Inferior parietal cortex (tissue), 1 donor: Measurements from ENCODE around the gene IRF4.

Experiments used
- DNase-seq: peaks from one replicate; pipeline ENCODE4 v3.0.0-alpha.2; 2016; ENCODE audit errors: extremely low spot score

The IRF4 gene

DNA sequence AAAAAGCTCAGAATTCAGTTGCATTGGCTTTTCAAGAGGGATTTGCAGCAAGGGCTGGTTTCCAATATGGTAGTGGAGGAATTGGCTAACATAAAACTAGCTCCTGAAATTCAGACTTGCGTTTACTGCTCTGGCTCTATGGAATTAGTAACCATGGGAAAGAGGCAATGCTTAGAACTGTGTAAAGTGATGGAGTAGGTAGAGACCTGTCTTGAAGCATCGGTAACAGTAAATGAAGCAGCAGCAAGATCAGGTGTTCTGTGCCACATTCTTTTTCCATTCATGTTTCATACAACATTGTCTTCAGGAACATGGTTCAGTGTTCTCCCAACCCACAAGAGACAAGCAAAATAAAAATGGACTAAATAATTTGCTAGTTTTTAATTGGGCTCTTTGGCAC is 6.5 kb downstream of the IRF4 start:
- DNase-seq = no peak

DNA sequence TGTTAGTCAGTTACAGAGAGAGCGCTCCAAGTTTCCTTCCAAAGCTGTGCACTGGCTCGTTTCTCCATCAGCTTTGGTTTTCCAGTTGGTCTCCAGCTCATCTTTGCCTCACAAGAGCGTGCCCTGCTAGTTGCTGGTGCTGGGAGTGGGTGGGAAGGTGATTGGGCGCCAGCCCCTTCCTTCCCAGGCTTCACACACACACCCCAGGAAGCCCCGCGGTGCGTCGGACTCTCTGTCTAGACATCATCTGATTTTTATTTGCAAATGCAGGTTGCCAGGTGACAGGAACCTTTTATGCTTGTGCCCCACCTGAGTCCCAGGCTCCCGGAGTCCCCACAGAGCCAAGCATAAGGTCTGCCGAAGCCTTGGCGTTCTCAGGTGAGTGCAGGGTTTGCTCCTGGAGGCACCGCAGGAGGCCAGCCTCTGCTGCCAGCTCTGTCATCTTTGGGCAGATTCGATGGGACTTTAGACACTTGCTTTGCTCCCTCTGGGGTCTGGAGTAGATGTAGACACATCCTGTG is 7.1 kb downstream of the IRF4 start:
- DNase-seq = no peak

- no peak for DNase-seq
Observed at GRCh38 chr6:399785-400534, 8.4 kb downstream of the IRF4 start.

DNA sequence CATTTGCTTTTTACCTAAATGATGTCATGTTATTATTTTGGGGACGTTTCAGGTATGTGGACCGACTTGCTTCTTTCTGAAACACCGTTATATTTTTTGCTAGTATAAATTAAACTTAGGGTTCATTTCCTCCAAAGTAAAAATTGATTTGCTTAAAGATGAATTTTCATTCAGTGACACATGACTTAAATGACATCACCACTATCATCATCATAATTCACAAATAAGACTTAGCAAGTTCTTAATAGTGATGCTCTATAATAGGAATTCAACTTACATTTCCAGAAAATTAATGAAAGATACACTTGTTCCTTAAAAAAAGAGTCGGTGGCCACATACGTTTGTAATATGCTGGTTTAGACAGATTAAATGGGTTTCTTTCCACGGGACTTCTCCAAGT is 9.3 kb downstream of the IRF4 start:
- DNase-seq = no peak

DNA sequence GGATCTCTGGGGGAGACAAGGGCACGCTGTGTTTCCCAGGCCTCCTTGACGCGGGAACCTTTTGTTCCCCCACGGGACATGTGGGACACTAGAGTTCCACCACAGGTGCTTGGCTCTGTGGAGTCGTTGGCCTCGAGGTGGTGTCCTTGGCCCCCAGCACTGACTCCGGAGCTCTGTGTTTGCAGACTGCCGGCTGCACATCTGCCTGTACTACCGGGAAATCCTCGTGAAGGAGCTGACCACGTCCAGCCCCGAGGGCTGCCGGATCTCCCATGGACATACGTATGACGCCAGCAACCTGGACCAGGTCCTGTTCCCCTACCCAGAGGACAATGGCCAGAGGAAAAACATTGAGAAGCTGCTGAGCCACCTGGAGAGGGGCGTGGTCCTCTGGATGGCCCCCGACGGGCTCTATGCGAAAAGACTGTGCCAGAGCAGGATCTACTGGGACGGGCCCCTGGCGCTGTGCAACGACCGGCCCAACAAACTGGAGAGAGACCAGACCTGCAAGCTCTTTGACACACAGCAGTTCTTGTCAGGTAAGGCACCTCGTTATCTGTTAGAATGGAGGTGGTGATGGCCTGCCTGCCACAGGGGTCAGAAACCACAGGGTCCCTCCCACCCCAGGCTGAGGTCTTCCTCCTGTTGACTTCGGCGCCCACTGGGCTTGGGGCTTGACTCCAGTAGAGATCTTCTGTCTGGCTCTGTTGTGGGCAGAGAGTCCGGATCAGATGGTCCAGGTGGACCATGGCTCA is 9.9 kb downstream of the IRF4 start:
- DNase-seq = no peak

GRCh38 chr6:401994-402640 is 10.6 kb downstream of the IRF4 start:
- no peak for DNase-seq

DNA sequence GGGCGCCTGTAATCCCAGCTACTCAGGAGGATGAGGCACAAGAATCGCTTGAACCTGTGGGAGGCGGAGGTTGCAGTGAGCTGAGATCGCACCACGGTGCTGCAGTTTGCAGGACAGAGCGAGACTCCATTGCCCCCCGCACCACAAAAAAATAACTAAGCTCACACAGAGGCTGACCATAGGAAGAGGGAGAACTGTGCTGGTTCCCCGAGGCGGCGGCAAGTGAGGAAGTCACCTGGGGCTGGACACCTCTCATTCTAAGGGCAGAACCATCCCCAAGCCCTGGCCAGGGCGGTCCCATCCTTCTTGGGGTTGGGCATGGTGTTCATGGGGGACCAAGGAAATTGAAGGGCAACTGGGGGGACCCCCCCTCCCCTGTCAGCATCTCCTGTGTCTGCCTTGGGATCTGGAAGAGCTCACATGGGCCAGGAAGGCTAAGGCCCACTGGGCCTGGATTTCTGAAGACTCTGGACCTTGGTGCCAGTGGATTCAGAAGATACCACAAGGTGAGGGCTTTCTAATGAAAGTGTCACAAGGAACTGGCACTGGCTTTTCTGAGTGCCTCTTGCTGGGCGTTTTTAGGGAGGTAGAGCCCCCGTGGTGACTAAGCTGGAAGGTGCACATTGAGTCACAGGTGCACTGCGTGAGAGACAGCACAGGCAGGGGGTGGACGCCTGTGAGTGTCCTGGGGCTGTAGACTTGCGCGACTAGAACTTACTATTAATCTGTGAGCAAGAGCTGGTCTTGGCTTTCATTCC is 11.5 kb downstream of the IRF4 start:
- no peak for DNase-seq

DNA sequence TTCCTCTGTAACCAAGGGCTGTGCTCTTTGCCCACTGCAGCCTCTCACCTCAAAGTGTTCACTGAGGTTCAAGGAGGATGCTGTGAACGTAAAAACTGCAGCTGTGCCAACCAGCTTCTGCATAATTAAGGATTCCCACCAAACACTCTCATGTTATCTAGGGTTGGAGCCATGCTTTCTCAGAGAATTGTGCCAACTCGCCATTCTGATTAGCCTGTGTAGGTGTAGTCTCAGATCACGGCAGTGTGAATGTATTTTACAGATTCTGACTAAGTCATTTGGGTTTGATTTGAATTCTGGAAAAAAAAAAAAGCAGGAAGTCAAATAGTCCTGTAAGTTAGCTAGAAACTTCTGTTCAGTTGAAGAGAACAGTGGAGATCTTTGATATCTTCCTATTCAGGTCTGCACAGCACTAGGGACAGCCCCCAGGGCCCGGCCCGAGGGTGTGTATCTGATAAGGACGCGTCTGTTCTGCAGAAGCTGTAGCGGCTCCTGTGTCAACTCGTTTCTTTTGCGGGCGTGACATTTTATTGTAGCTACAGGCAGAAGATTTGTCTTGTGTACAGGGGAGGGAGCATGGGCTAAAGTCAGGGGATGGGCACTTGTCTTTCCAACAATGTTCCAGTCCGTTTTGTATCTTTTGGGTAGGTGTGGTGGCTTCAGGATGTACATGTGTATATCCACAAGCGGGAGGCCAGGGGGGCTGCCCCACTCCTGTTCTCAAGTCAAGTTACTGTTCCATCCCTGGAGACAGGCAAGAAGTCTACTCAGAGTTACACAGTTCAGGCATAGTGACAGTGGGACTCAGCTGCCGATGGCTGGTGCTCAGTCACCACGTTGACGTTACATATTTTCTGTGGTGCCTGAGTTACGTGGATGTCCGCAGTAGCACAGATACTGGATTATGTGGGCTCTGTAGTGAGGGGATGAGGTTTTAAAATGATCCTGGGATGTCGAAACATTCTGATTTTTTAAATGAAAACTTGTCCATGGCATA is 12.4 kb downstream of the IRF4 start:
- no peak for DNase-seq

DNA sequence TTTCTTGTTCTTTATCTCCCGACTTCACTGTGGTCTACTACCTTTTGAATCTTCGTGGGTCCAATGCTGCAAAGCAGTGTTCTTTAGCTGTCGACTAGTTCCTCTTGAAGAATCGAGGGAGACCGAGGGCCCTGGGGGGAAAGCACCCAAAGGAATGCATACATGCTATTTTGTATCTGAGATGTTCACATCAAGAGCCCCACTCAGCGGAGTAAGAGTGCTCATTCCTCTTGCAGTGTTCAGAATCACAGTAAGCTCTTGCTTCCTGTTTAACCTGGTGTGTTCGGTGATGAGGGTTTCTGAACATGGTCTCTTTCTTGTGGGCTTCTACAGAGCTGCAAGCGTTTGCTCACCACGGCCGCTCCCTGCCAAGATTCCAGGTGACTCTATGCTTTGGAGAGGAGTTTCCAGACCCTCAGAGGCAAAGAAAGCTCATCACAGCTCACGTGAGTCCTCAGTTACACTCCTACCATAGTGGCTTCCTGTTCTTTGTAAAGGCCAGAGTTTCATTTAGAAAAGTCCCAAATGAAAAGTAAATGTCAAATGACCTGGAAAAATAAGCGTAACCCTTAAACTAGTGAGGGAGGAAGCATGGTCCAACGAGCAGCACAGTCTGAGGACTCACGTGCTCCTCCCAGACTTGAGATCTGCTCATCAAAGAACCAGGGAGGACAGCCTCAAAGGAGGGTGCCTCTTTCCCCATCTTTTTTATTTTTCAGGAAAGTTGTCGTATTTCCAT is 13.3 kb downstream of the IRF4 start:
- DNase-seq = no peak

GRCh38 chr6:408148-408547 is 16.6 kb downstream of the IRF4 start:
- no peak for DNase-seq

DNA sequence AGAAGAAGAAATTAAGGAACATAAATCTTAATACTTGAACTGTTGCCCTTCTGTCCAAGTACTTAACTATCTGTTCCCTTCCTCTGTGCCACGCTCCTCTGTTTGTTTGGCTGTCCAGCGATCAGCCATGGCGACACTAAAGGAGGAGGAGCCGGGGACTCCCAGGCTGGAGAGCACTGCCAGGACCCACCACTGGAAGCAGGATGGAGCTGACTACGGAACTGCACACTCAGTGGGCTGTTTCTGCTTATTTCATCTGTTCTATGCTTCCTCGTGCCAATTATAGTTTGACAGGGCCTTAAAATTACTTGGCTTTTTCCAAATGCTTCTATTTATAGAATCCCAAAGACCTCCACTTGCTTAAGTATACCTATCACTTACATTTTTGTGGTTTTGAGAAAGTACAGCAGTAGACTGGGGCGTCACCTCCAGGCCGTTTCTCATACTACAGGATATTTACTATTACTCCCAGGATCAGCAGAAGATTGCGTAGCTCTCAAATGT is 17.1 kb downstream of the IRF4 start:
- no peak for DNase-seq

DNA sequence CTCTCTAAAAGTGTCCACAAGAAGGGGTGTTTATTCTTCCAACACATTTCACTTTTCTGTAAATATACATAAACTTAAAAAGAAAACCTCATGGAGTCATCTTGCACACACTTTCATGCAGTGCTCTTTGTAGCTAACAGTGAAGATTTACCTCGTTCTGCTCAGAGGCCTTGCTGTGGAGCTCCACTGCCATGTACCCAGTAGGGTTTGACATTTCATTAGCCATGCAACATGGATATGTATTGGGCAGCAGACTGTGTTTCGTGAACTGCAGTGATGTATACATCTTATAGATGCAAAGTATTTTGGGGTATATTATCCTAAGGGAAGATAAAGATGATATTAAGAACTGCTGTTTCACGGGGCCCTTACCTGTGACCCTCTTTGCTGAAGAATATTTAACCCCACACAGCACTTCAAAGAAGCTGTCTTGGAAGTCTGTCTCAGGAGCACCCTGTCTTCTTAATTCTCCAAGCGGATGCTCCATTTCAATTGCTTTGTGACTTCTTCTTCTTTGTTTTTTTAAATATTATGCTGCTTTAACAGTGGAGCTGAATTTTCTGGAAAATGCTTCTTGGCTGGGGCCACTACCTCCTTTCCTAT is 17.9 kb downstream of the IRF4 start:
- DNase-seq = no peak

- DNase-seq = no peak
Observed at GRCh38 chr6:410555-411395, 19.2 kb downstream of the IRF4 start.

DNA sequence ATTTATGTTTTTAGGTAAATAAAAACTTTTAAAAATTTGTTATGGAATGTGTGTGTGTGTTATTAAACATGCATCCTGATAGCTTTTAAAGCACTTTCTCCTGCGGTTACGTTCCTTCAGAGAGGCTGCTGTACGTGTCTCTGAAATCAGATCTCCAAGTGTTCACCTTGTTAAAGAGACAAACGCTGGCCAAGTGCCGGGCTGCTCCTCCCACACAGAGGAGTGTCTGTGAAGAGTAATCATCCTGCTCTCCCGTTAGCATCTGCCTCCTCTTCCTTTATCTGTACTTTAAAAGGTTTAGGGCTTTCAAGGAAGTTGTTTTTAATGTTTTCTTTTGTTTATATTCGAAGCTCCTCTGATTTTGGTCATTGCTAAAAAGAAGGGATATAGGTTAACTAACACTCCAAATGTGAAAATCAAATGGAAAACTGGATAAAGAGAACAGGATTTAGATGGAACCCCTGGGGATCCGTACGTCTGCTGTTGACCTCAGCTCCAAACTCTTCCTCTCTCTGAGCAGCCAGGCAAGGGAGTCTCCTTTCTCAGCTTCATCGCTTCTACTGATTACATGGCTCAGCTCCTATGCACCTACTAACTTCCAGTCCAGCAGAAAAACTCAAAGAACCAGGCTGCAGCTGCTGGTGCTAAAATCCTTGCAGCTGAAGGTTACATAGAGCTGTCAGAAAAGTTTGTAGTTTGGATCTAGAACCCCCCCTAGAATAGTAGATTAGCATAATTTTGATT is 20.0 kb downstream of the IRF4 start:
- DNase-seq = no peak

DNA sequence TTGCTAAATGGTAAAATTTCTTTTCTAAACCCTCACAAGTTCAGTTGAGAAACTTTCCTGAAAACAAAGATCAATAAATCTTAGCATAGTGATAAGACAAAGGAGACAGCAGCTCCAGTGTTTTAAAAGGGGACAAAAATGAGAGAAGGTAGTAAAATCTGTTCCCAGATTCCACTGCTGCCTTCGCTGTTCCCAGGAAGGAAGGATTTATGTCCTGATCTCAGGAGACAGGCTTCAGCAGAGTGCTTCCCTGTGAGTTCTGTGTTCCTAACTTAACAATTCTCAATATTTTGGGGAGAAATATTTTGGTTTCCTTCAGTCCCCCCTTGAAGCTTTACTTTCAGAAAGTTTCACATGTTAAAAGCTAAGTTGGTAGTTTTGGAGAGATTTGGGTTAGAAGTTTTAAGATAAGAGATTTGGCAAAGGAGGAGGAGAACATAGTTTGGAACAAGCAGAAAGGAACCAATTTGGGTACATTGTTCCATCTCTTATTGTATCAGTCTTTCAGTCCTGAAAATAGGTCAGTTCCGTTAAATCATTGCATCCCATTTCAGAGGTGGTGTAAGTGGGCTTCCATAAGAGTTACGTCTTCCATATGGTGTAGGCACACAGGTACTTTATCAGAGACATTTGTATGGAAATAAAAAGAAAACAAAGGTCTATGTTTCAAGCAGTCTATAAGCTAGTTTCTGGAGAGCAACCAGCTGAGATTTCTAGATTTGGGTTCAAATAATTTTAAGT is 20.8 kb downstream of the IRF4 start:
- no peak for DNase-seq

DNA sequence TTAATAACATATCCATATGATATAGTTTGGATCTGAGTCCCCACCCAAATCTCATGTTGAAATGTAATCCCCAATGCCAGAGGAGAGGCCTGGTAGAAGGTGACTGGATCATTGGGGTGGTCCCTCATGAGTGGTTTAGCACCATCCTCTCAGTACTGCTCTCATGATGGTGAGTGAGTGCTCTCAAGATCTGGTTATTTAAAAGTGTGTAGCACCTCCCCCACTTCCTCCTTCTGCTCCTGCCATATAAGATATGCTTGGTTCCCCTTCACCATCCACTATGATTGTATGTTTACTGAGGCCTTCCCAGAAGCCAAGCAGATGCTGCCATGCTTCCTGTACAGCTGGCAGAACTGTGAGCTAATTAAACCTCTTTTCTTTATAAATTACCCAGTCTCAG is 22.9 kb downstream of the IRF4 start:
- no peak for DNase-seq

- no peak for DNase-seq
Observed at GRCh38 chr6:415087-415486, 23.5 kb downstream of the IRF4 start.
